HepG2 (cell line): ENCODE measurements around the gene BABAM2. TPM values are rescaled to one million over a fixed set of nuclear protein-coding genes. Genes with fewer than 3 reads are reported as not detected.

Experiments
- FOXJ3 ChIP-seq: sonication (generic); formaldehyde crosslinking; IDR thresholded peaks from 2 replicates; pipeline ENCODE4 v1.4.0; 2020; ENCODE audit warnings: missing genetic modification reagents, mild to moderate bottlenecking, borderline replicate concordance
- GATAD2A ChIP-seq: IDR thresholded peaks from 2 replicates; pipeline ENCODE4 v1.6.1; 2016
- HCFC1 ChIP-seq: fragments of 150-350 bp; IDR thresholded peaks from 2 replicates; pipeline ENCODE4 v1.6.1; 2014; ENCODE audit warnings: low read depth, low read length
- HES4 ChIP-seq: sonication (generic); formaldehyde crosslinking; IDR thresholded peaks from 2 replicates; pipeline ENCODE4 v1.9.0; 2021; ENCODE audit warnings: mild to moderate bottlenecking, missing genetic modification reagents, borderline replicate concordance
- HMG20B ChIP-seq: conservative IDR thresholded peaks from 2 replicates; pipeline ENCODE4 v1.6.1; 2016; ENCODE audit warnings: missing genetic modification reagents, missing compliant biosample characterization
- NFKB2 ChIP-seq: sonication (generic); formaldehyde crosslinking; IDR thresholded peaks from 2 replicates; pipeline ENCODE4 v1.4.0; 2020; ENCODE audit warnings: missing genetic modification reagents, borderline replicate concordance
- PITX1 ChIP-seq: sonication (generic); formaldehyde crosslinking; IDR thresholded peaks from 2 replicates; pipeline ENCODE4 v1.5.1; 2020; ENCODE audit warnings: mild to moderate bottlenecking, missing genetic modification reagents
- POGZ ChIP-seq: sonication (generic); formaldehyde crosslinking; IDR thresholded peaks from 2 replicates; pipeline ENCODE4 v1.4.0; 2020; ENCODE audit warnings: mild to moderate bottlenecking, missing genetic modification reagents
- SOX5 ChIP-seq: IDR thresholded peaks from 2 replicates; pipeline ENCODE4 v1.6.1; 2016; ENCODE audit warnings: borderline replicate concordance
- SP4 ChIP-seq: sonication (generic); formaldehyde crosslinking; IDR thresholded peaks from 2 replicates; pipeline ENCODE4 v1.8.1; 2023; ENCODE audit warnings: mild to moderate bottlenecking, missing genetic modification reagents
- TBX2 ChIP-seq: sonication (generic); formaldehyde crosslinking; IDR thresholded peaks from 2 replicates; pipeline ENCODE4 v1.5.0; 2020; ENCODE audit warnings: missing genetic modification reagents, mild to moderate bottlenecking, borderline replicate concordance
- TEAD2 ChIP-seq: sonication (generic); formaldehyde crosslinking; IDR thresholded peaks from 2 replicates; pipeline ENCODE4 v1.9.0; 2021; ENCODE audit warnings: missing genetic modification reagents
- ZMAT3 ChIP-seq: sonication (generic); formaldehyde crosslinking; conservative IDR thresholded peaks from 2 replicates; pipeline ENCODE4 v1.7.0; 2021; ENCODE audit warnings: missing genetic modification reagents
- ZNF136 ChIP-seq: sonication (generic); formaldehyde crosslinking; IDR thresholded peaks from 2 replicates; pipeline ENCODE4 v1.8.1; 2022; ENCODE audit warnings: low read depth, mild to moderate bottlenecking, moderate library complexity, missing genetic modification reagents
- ZNF543 ChIP-seq: sonication (generic); formaldehyde crosslinking; IDR thresholded peaks from 2 replicates; pipeline ENCODE4 v1.4.0; 2020; ENCODE audit warnings: mild to moderate bottlenecking, missing genetic modification reagents
- ZNF556 ChIP-seq: sonication (generic); formaldehyde crosslinking; IDR thresholded peaks from 2 replicates; pipeline ENCODE4 v1.4.0; 2020; ENCODE audit warnings: mild to moderate bottlenecking, missing genetic modification reagents, borderline replicate concordance
- polyA plus RNA-seq, 8 experiments: library from polyadenylated mRNA; depleted of rRNA in 3 of 8; stranded (reverse) in 7 of 8; unstranded in 1 of 8; fragments of >200 nt; fragmentation: Illumina TruSeq in 4 of 8; extraction: Trizol in 4 of 8; gene quantifications; 2 replicates each; pipeline versions ENCODE4 v1.2.1 to v1.2.3, GENCODE V29; 2011 to 2016; ENCODE audit warnings: low read depth in 4 of 8, missing spikeins in 1 of 8, mixed read lengths in 1 of 8; ENCODE audit not compliant: insufficient read depth in 1 of 8
- total RNA-seq, 5 experiments: library from RNA; depleted of rRNA; stranded (reverse); fragments of >200 nt; fragmentation: Illumina TruSeq; extraction: Trizol; gene quantifications; 2 replicates each; pipeline ENCODE4 v1.2.3, GENCODE V29; 2016; ENCODE audit warnings: low read depth in 1 of 5
- TF ChIP-seq, protein P1 (sequence below): sonication (generic); formaldehyde crosslinking; IDR thresholded peaks from 2 replicates; pipeline ENCODE4 v1.4.0; 2020; ENCODE audit warnings: missing genetic modification reagents
- TF ChIP-seq, protein P2 (sequence below): sonication (generic); formaldehyde crosslinking; IDR thresholded peaks from 2 replicates; pipeline ENCODE4 v1.4.0; 2020; ENCODE audit warnings: low read depth, mild to moderate bottlenecking, missing genetic modification reagents
- TF ChIP-seq, protein P3 (sequence below): sonication (generic); formaldehyde crosslinking; conservative IDR thresholded peaks from 2 replicates; pipeline ENCODE4 v1.4.0; 2020; ENCODE audit warnings: mild to moderate bottlenecking, missing genetic modification reagents, moderate library complexity
- TF ChIP-seq, protein P4 (sequence below): sonication (generic); formaldehyde crosslinking; IDR thresholded peaks from 2 replicates; pipeline ENCODE4 v1.8.1; 2022; ENCODE audit warnings: mild to moderate bottlenecking, missing genetic modification reagents

BABAM2 gene
- total and polyA plus RNA-seq, 2 of the 13 experiments (the other 11 are each of a cell fraction or from before 2014, with no cell fraction given) = 24.9 to 28.0 TPM

DNA sequence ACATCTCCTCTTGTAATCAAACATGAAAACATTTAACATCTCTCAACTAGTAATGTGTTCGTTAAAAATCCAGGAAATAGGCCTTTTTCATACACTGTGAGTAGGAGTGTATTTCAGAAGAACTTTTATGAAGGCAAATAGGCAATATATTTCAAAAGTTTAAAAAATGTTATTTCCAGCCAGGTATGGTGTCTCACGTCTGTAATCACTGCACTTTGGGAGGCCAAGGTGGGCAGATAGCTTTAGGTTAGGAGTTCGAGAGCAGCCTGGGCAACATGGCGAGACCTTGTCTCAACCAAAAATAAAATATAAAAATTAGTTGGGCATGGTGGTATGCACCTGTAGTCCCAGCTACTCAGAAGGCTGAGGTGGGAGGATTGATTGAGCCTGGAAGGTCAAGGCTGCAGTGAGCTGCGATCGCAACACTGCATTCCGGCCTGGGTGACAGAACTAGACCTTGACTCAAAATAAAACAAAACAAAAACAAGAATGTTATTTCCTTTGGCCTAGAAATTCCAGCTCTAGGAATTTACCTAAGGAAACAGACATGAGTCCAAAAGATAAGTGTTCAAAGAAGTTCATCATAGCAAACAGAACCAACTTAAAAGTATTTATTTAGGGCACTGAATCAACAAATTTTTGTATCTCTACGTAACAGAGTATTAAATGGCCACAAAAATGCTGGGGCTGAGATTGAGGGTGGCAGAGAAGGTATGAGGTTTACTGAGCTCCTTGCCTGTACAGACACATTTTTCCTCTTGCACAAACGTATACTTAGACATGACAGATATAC is 15.2 kb upstream of the BABAM2 start (continued):
- TF ChIP-seq, protein P1, sequence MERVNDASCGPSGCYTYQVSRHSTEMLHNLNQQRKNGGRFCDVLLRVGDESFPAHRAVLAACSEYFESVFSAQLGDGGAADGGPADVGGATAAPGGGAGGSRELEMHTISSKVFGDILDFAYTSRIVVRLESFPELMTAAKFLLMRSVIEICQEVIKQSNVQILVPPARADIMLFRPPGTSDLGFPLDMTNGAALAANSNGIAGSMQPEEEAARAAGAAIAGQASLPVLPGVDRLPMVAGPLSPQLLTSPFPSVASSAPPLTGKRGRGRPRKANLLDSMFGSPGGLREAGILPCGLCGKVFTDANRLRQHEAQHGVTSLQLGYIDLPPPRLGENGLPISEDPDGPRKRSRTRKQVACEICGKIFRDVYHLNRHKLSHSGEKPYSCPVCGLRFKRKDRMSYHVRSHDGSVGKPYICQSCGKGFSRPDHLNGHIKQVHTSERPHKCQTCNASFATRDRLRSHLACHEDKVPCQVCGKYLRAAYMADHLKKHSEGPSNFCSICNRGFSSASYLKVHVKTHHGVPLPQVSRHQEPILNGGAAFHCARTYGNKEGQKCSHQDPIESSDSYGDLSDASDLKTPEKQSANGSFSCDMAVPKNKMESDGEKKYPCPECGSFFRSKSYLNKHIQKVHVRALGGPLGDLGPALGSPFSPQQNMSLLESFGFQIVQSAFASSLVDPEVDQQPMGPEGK = peak; percentile 9; the same call in 1 of the 2 replicates
- TF ChIP-seq TBX2 (CRISPR knock-in tag) (peak; percentile 60; the same call in 1 of the 2 replicates), TEAD2 (no peak), NFKB2 (CRISPR knock-in tag) (no peak), HCFC1 (no peak), ZNF136 (CRISPR knock-in tag) (0 out of 2 replicates have a peak, but pooled peaks have one; percentile 52), HES4 (CRISPR knock-in tag) (no peak), SP4 (CRISPR knock-in tag) (no peak), ZMAT3 (no peak), GATAD2A (CRISPR knock-in tag) (peak; percentile 89), HMG20B (CRISPR knock-in tag) (no peak), POGZ (CRISPR knock-in tag) (peak; percentile 44; the same call in 1 of the 2 replicates), ZNF543 (CRISPR knock-in tag) (no peak), FOXJ3 (CRISPR knock-in tag) (peak; percentile 87; the same call in 1 of the 2 replicates), PITX1 (CRISPR knock-in tag) (peak; percentile 71), ZNF556 (CRISPR knock-in tag) (no peak; the same call in 1 of the 2 replicates), SOX5 (peak; percentile 87)
- TF ChIP-seq, protein P2, sequence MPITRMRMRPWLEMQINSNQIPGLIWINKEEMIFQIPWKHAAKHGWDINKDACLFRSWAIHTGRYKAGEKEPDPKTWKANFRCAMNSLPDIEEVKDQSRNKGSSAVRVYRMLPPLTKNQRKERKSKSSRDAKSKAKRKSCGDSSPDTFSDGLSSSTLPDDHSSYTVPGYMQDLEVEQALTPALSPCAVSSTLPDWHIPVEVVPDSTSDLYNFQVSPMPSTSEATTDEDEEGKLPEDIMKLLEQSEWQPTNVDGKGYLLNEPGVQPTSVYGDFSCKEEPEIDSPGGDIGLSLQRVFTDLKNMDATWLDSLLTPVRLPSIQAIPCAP = no peak
- TF ChIP-seq, protein P3, sequence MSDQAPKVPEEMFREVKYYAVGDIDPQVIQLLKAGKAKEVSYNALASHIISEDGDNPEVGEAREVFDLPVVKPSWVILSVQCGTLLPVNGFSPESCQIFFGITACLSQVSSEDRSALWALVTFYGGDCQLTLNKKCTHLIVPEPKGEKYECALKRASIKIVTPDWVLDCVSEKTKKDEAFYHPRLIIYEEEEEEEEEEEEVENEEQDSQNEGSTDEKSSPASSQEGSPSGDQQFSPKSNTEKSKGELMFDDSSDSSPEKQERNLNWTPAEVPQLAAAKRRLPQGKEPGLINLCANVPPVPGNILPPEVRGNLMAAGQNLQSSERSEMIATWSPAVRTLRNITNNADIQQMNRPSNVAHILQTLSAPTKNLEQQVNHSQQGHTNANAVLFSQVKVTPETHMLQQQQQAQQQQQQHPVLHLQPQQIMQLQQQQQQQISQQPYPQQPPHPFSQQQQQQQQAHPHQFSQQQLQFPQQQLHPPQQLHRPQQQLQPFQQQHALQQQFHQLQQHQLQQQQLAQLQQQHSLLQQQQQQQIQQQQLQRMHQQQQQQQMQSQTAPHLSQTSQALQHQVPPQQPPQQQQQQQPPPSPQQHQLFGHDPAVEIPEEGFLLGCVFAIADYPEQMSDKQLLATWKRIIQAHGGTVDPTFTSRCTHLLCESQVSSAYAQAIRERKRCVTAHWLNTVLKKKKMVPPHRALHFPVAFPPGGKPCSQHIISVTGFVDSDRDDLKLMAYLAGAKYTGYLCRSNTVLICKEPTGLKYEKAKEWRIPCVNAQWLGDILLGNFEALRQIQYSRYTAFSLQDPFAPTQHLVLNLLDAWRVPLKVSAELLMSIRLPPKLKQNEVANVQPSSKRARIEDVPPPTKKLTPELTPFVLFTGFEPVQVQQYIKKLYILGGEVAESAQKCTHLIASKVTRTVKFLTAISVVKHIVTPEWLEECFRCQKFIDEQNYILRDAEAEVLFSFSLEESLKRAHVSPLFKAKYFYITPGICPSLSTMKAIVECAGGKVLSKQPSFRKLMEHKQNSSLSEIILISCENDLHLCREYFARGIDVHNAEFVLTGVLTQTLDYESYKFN (CRISPR knock-in tag) = peak; percentile 90
- TF ChIP-seq, protein P4, sequence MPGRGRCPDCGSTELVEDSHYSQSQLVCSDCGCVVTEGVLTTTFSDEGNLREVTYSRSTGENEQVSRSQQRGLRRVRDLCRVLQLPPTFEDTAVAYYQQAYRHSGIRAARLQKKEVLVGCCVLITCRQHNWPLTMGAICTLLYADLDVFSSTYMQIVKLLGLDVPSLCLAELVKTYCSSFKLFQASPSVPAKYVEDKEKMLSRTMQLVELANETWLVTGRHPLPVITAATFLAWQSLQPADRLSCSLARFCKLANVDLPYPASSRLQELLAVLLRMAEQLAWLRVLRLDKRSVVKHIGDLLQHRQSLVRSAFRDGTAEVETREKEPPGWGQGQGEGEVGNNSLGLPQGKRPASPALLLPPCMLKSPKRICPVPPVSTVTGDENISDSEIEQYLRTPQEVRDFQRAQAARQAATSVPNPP (CRISPR knock-in tag) = no peak
